A673 (cell line): ENCODE results near the gene ERO1B. TPM values are rescaled to one million over a fixed set of nuclear protein-coding genes. Genes with fewer than 3 reads are reported as not detected.

Experiments used
- BruUV-seq: library from RNA; stranded (reverse); fragments of 400-500 nt; replicated peaks from 2 replicates; lab custom pipeline; 2021; lab: Mats Ljungman, UMichigan
- CTCF ChIA-PET: fragments of 300-600 bp; sonication (Branson Sonifier 250); formaldehyde crosslinking; loops from one replicate; lab custom pipeline; 2022; ENCODE audit warnings: antibody characterized with exemption; lab: Charles Lee
- POLR2A ChIA-PET: fragments of 300-600 bp; sonication (Branson Sonifier 250); formaldehyde crosslinking; loops from one replicate; lab custom pipeline; 2022; ENCODE audit warnings: antibody characterized with exemption; ENCODE audit not compliant: low non-redundant PET; lab: Charles Lee
- DNase-seq: peaks from one replicate; pipeline ENCODE4 v3.0.0-alpha.2; 2015; ENCODE audit warnings: low spot score
- H3K27ac ChIP-seq: fragments of 200-600 bp; sonication (generic); 2 replicates; pipeline ENCODE4 v1.5.1; 2016; ENCODE audit warnings: mixed run types, low read depth, mild to moderate bottlenecking, mixed read lengths, antibody characterized with exemption, low read length; ENCODE audit not compliant: poor library complexity, severe bottlenecking
- H3K27me3 ChIP-seq: fragments of 200-600 bp; sonication (generic); replicated peaks from 2 replicates; pipeline ENCODE4 v1.6.1; 2017; ENCODE audit warnings: mixed run types, low read depth, mild to moderate bottlenecking, mixed read lengths, antibody characterized with exemption, low read length; ENCODE audit not compliant: insufficient read depth, poor library complexity
- H3K36me3 ChIP-seq: fragments of 200-600 bp; sonication (generic); 2 replicates; pipeline ENCODE4 v1.6.1; 2016; ENCODE audit warnings: mixed run types, mild to moderate bottlenecking, mixed read lengths, antibody characterized with exemption, low read length; ENCODE audit not compliant: insufficient read depth, poor library complexity, severe bottlenecking
- H3K4me1 ChIP-seq: fragments of 200-600 bp; sonication (generic); 2 replicates; pipeline ENCODE4 v1.6.1; 2017; ENCODE audit warnings: mixed run types, mild to moderate bottlenecking, mixed read lengths, antibody characterized with exemption, low read length; ENCODE audit not compliant: insufficient read depth, poor library complexity, severe bottlenecking
- H3K4me3 ChIP-seq: fragments of 200-600 bp; sonication (generic); 2 replicates; pipeline ENCODE4 v1.5.1; 2016; ENCODE audit warnings: low read depth, mixed run types, mild to moderate bottlenecking, mixed read lengths, low read length; ENCODE audit not compliant: poor library complexity, severe bottlenecking
- H3K9me3 ChIP-seq: fragments of 200-600 bp; sonication (generic); 2 replicates; pipeline ENCODE4 v1.6.1; 2016; ENCODE audit warnings: mixed run types, low read depth, mild to moderate bottlenecking, mixed read lengths, antibody characterized with exemption, low read length; ENCODE audit not compliant: poor library complexity, severe bottlenecking
- CTCF ChIP-seq: fragments of 300-800, 200-600 bp; sonication (generic); conservative IDR thresholded peaks from 2 replicates; pipeline ENCODE4 v1.5.1; 2017; ENCODE audit warnings: low read depth, mild to moderate bottlenecking, antibody characterized with exemption, low read length, moderate library complexity, mixed read lengths
- EZH2 ChIP-seq: fragments of 200-600 bp; sonication (generic); IDR thresholded peaks from 2 replicates; pipeline ENCODE4 v1.6.1; 2017; ENCODE audit warnings: borderline replicate concordance, low read depth, mild to moderate bottlenecking, mixed read lengths, antibody characterized with exemption, low read length; ENCODE audit not compliant: poor library complexity, severe bottlenecking
- intact Hi-C: fragments of 100-400 bp; cut with micrococcal nuclease; formaldehyde crosslinking; loops from one replicate; pipeline ENCODE4 v1.10.0; 2022; ENCODE audit not compliant: unreplicated experiment
- total RNA-seq: library from RNA; stranded (reverse); gene quantifications from 2 replicates; pipeline ENCODE4 v1.2.3, GENCODE V29; 2021

Gene ERO1B
- total RNA-seq, 1 experiment from 2014 or later, result 3.4 TPM

GRCh38 chr1:236307435-236307834 lies 25.7 kb upstream of the ERO1B start:
- Histone ChIP-seq H3K27me3 (no peaks in the 10 kb centered on the region), H3K27ac (no peak overlapping the region), H3K4me1 (no peaks in the 10 kb centered on the region), H3K4me3 (no peak overlapping the region), H3K36me3 (no peaks in the 10 kb centered on the region), H3K9me3 (no peaks in the 10 kb centered on the region)
- no peak for TF ChIP-seq CTCF
- TF ChIP-seq EZH2, result no peak
- peak; percentile 59 for DNase-seq
- no TSS peak for BruUV-seq
- ChIA-PET POLR2A (no interaction called here), CTCF (no interaction called here)
- intact Hi-C loops, result no loop called here

- DNase-seq, result no peak
- ChIA-PET CTCF (no interaction called here), POLR2A (no interaction called here)
- Histone ChIP-seq H3K27ac (no peak overlapping the region), H3K36me3 (no peaks in the 10 kb centered on the region), H3K4me3 (no peak overlapping the region), H3K4me1 (no peaks in the 10 kb centered on the region), H3K9me3 (no peaks in the 10 kb centered on the region), H3K27me3 (no peaks in the 10 kb centered on the region)
- TF ChIP-seq CTCF, result no peak
- no peak for TF ChIP-seq EZH2
- intact Hi-C loops, result no loop called here
- BruUV-seq, result no TSS peak
Measured at GRCh38 chr1:236304682-236305081, 22.9 kb upstream of the ERO1B start.

- no peaks in the 10 kb centered on the region for H3K36me3 ChIP-seq
- CTCF ChIA-PET, result interaction anchor here (0.6 kb wide), 1 partner anchor 12 kb away, joined by 3 read pairs; no protein-coding TSS in a partner anchor
- DNase-seq, result no peak
- intact Hi-C loops, result no loop called here
- POLR2A ChIA-PET, result no interaction called here
- H3K27me3 ChIP-seq, result no peaks in the 10 kb centered on the region
- TF ChIP-seq CTCF (no peak), EZH2 (no peak)
- BruUV-seq, result no TSS peak
- H3K4me1 ChIP-seq, result no peaks in the 10 kb centered on the region
- no peaks in the 10 kb centered on the region for H3K9me3 ChIP-seq
- H3K27ac ChIP-seq, result no peak overlapping the region
- no peak overlapping the region for H3K4me3 ChIP-seq
Measured at GRCh38 chr1:236303675-236304074, 21.9 kb upstream of the ERO1B start.
